KMS-11 (cell line): ENCODE measurements around the gene ZBTB20.

Source experiments
- H2AFZ ChIP-seq: fragments of 200-600 bp; sonication (generic); 2 replicates; pipeline ENCODE4 v1.6.1; 2016; ENCODE audit warnings: antibody characterized with exemption, mixed run types, low read depth
- H3K27ac ChIP-seq: fragments of 200-600 bp; sonication (generic); 2 replicates; pipeline ENCODE4 v1.6.1; 2016; ENCODE audit warnings: mild to moderate bottlenecking, mixed run types
- H3K27me3 ChIP-seq: fragments of 200-600 bp; sonication (generic); 2 replicates; pipeline ENCODE4 v1.6.1; 2017; ENCODE audit warnings: mild to moderate bottlenecking, low read depth, mixed run types, moderate library complexity; ENCODE audit not compliant: insufficient read depth
- H3K36me3 ChIP-seq: fragments of 200-600 bp; sonication (generic); 2 replicates; pipeline ENCODE4 v1.6.1; 2017; ENCODE audit warnings: mild to moderate bottlenecking, mixed run types; ENCODE audit not compliant: insufficient read depth
- H3K4me1 ChIP-seq: fragments of 200-600 bp; sonication (generic); 2 replicates; pipeline ENCODE4 v1.6.1; 2016; ENCODE audit warnings: mild to moderate bottlenecking, low read depth, mixed run types; ENCODE audit not compliant: poor library complexity, severe bottlenecking
- H3K4me2 ChIP-seq: fragments of 200-600 bp; sonication (generic); 2 replicates; pipeline ENCODE4 v1.7.0; 2016; ENCODE audit warnings: mild to moderate bottlenecking, mixed run types
- H3K4me3 ChIP-seq: fragments of 200-600 bp; sonication (generic); IDR thresholded peaks from 2 replicates; pipeline ENCODE4 v1.6.1; 2017; ENCODE audit warnings: low read depth, low read length, mixed read lengths; ENCODE audit not compliant: insufficient read depth
- H3K79me2 ChIP-seq: fragments of 200-600 bp; sonication (generic); 2 replicates; pipeline ENCODE4 v1.6.1; 2016; ENCODE audit warnings: low read depth, mixed run types; ENCODE audit not compliant: insufficient read depth
- H3K9ac ChIP-seq: fragments of 200-600 bp; sonication (generic); 2 replicates; pipeline ENCODE4 v1.6.1; 2016; ENCODE audit warnings: mild to moderate bottlenecking, mixed run types
- H4K20me1 ChIP-seq: fragments of 200-600 bp; sonication (generic); 2 replicates; pipeline ENCODE4 v1.6.1; 2016; ENCODE audit warnings: mild to moderate bottlenecking, mixed run types; ENCODE audit not compliant: insufficient read depth
- CTCF ChIP-seq: fragments of 200-600 bp; sonication (generic); conservative IDR thresholded peaks from 2 replicates; pipeline ENCODE4 v1.6.1; 2017; ENCODE audit warnings: low read depth, mild to moderate bottlenecking, antibody characterized with exemption, low read length, moderate library complexity, mixed read lengths

The ZBTB20 gene

DNA sequence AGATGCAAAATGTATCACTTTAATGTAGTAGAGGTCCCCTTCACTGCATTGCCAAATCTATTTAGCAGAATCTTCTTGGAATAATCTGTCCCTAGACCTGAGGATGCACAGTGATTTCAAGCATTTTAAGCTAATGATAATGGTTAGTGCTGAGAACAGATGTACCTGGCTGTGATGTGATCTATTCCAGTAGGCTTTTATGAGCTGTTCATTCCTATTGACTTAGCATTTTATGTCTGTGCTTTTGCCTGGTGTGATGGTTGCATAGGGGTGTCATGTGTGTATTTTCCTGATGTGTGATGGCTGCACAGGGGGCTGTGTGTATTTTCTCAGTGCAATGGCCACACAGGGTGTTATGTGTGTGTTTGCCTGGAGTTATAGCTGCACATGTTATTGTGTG, 580.3 kb downstream of the ZBTB20 start:
- no peak overlapping the region for H3K9ac ChIP-seq
- H3K27ac ChIP-seq = no peak overlapping the region
- no peak for TF ChIP-seq CTCF
- H3K4me3 ChIP-seq = no peak overlapping the region
- no peaks in the 10 kb centered on the region for H3K27me3 ChIP-seq
- no peaks in the 10 kb centered on the region for H3K36me3 ChIP-seq
- no peak overlapping the region for H3K4me2 ChIP-seq
- H4K20me1 ChIP-seq = no peaks in the 10 kb centered on the region
- H3K4me1 ChIP-seq = no peaks in the 10 kb centered on the region
- no peak overlapping the region for H2AFZ ChIP-seq
- no peaks in the 10 kb centered on the region for H3K79me2 ChIP-seq

DNA sequence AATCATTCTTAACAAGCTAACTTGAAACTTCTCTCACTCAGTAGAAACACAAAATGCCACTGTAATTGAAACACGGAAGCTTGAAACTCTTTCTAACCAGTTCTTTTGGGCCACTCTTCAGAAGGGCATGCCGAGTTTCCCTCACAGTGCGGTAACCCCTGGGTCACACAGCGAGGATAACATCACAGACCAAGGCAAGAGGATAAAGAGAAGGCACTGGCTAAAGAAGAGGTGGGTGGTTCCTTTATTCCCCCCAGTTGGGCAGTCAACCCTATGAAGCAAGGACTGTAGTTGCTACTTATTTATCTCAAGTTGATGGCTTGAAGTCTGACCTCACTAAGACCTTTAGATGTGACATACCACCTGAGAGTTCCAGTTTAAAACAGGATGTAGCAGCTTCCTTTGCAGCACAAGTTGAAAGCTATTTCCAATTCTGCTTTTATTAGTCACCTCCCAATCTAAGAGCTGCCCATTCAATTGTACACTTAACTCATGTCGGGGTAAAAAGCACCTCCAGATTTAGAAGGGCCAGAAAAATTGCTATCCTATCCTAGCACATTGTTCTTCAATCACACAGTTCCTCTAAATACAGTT, 580.8 kb downstream of the ZBTB20 start:
- H3K4me1 ChIP-seq = no peaks in the 10 kb centered on the region
- H3K79me2 ChIP-seq = no peaks in the 10 kb centered on the region
- no peak overlapping the region for H3K4me2 ChIP-seq
- H3K36me3 ChIP-seq = no peaks in the 10 kb centered on the region
- no peak overlapping the region for H3K27ac ChIP-seq
- H3K4me3 ChIP-seq = no peak overlapping the region
- no peaks in the 10 kb centered on the region for H3K27me3 ChIP-seq
- no peak for TF ChIP-seq CTCF
- H2AFZ ChIP-seq = no peak overlapping the region
- no peaks in the 10 kb centered on the region for H4K20me1 ChIP-seq
- no peak overlapping the region for H3K9ac ChIP-seq

- Histone ChIP-seq H3K27me3 (no peaks in the 10 kb centered on the region), H3K9ac (no peak overlapping the region), H4K20me1 (no peaks in the 10 kb centered on the region), H3K4me3 (no peak overlapping the region), H3K4me2 (no peak overlapping the region), H3K4me1 (no peaks in the 10 kb centered on the region), H3K36me3 (no peaks in the 10 kb centered on the region), H2AFZ (no peak overlapping the region), H3K79me2 (no peaks in the 10 kb centered on the region), H3K27ac (no peak overlapping the region)
- TF ChIP-seq CTCF = no peak
Observed at GRCh38 chr3:114565216-114565615, 581.9 kb downstream of the ZBTB20 start.

DNA sequence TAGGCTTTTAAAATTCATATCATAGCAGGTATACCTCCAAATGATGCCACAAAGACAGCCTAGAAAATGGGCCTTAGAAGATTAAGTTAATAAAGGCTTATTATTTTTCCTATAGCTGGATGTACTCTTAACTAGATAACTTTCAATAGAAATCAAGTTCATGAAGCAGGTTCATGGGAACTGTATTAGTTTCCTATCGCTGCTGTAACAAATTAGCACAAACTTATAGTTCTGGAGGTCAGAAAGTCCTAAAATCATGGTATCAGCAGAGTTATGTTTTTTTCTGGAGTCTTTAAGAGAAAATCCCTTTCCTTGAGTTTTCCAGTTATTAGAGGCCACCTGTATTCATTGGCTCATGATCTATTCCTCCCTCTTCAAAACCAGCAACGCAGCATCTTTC, 583.4 kb downstream of the ZBTB20 start:
- no peak overlapping the region for H3K4me3 ChIP-seq
- H3K36me3 ChIP-seq = no peaks in the 10 kb centered on the region
- no peaks in the 10 kb centered on the region for H3K79me2 ChIP-seq
- H3K4me2 ChIP-seq = no peak overlapping the region
- no peaks in the 10 kb centered on the region for H3K4me1 ChIP-seq
- no peak overlapping the region for H3K9ac ChIP-seq
- H4K20me1 ChIP-seq = no peaks in the 10 kb centered on the region
- no peak for TF ChIP-seq CTCF
- H2AFZ ChIP-seq = no peak overlapping the region
- no peak overlapping the region for H3K27ac ChIP-seq
- H3K27me3 ChIP-seq = no peaks in the 10 kb centered on the region
